ENCODE results near the gene NAALADL2.

Gene NAALADL2

DNA sequence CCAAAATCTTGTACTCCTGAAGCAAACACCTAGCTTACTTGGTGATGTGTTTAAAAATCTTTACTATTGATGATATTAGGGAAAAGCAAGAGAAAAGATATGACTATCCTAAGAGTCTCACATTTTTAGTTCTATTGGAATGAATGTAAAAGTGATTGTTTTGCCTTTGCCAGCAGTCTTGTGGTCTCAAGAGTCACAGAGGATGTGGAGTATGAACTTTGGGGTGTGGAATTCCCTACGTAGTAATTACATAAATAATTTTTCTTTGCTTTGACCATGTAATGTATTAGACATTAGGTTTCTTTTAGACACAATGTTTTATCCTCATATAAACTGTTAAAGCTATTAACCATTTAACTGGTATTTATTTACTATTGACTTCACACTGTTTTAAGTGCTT lies 387.6 kb downstream of the NAALADL2 start:
- Histone ChIP-seq H3K4me3 (ENCODE audit: insufficient read depth, low read length, poor library complexity, severe bottlenecking) (no peak overlapping the region), H3K27ac (ENCODE audit: low read depth, low read length) (no peak overlapping the region), H3K9me3 (ENCODE audit: insufficient read depth, low read length) (no peaks in the 10 kb centered on the region), H3K36me3 (ENCODE audit: low read length) (no peaks in the 10 kb centered on the region), H3F3A (ENCODE audit: insufficient read depth) (no peaks in the 10 kb centered on the region), H3K79me2 (ENCODE audit: insufficient read depth, low read length) (no peaks in the 10 kb centered on the region), H3K4me2 (ENCODE audit: low read depth, low read length, poor library complexity, severe bottlenecking) (no peak overlapping the region), H3K27me3 (ENCODE audit: low read length) (no peaks in the 10 kb centered on the region), H3K9me2 (replicated peaks; ENCODE audit: insufficient read depth, low read length) (no peaks in the 10 kb centered on the region), H3K9ac (ENCODE audit: low read length) (no peak overlapping the region), H4K20me1 (ENCODE audit: low read depth, low read length) (no peaks in the 10 kb centered on the region), H2AFZ (ENCODE audit: low read depth, low read length, severe bottlenecking) (no peak overlapping the region)
- TF ChIP-seq EZH2phosphoT487 (conservative IDR thresholded peaks at IDR 0.05; ENCODE audit: low read length): no peak
- TF ChIP-seq, protein P1, sequence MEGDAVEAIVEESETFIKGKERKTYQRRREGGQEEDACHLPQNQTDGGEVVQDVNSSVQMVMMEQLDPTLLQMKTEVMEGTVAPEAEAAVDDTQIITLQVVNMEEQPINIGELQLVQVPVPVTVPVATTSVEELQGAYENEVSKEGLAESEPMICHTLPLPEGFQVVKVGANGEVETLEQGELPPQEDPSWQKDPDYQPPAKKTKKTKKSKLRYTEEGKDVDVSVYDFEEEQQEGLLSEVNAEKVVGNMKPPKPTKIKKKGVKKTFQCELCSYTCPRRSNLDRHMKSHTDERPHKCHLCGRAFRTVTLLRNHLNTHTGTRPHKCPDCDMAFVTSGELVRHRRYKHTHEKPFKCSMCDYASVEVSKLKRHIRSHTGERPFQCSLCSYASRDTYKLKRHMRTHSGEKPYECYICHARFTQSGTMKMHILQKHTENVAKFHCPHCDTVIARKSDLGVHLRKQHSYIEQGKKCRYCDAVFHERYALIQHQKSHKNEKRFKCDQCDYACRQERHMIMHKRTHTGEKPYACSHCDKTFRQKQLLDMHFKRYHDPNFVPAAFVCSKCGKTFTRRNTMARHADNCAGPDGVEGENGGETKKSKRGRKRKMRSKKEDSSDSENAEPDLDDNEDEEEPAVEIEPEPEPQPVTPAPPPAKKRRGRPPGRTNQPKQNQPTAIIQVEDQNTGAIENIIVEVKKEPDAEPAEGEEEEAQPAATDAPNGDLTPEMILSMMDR (IDR thresholded peaks at IDR 0.05; ENCODE audit: insufficient read depth, low read length, poor library complexity, severe bottlenecking): no peak

GRCh38 chr3:175247629-175248028 lies 388.5 kb downstream of the NAALADL2 start:
- no peak overlapping the region for H2AFZ ChIP-seq (ENCODE audit: low read depth, low read length, severe bottlenecking)
- no peak overlapping the region for H3K4me2 ChIP-seq (ENCODE audit: low read depth, low read length, poor library complexity, severe bottlenecking)
- no peaks in the 10 kb centered on the region for H3K27me3 ChIP-seq (ENCODE audit: low read length)
- H3K36me3 ChIP-seq (ENCODE audit: low read length): no peaks in the 10 kb centered on the region
- TF ChIP-seq EZH2phosphoT487 (conservative IDR thresholded peaks at IDR 0.05; ENCODE audit: low read length): no peak
- TF ChIP-seq, protein P1 (IDR thresholded peaks at IDR 0.05; ENCODE audit: insufficient read depth, low read length, poor library complexity, severe bottlenecking): no peak
- H3K9me3 ChIP-seq (ENCODE audit: insufficient read depth, low read length): no peaks in the 10 kb centered on the region
- H3K9me2 ChIP-seq (replicated peaks; ENCODE audit: insufficient read depth, low read length): no peaks in the 10 kb centered on the region
- no peak overlapping the region for H3K9ac ChIP-seq (ENCODE audit: low read length)
- H3K79me2 ChIP-seq (ENCODE audit: insufficient read depth, low read length): no peaks in the 10 kb centered on the region
- no peak overlapping the region for H3K27ac ChIP-seq (ENCODE audit: low read depth, low read length)
- no peaks in the 10 kb centered on the region for H3F3A ChIP-seq (ENCODE audit: insufficient read depth)
- H3K4me3 ChIP-seq (ENCODE audit: insufficient read depth, low read length, poor library complexity, severe bottlenecking): no peak overlapping the region
- no peaks in the 10 kb centered on the region for H4K20me1 ChIP-seq (ENCODE audit: low read depth, low read length)

GRCh38 chr3:175248832-175249231 lies 389.7 kb downstream of the NAALADL2 start:
- Histone ChIP-seq H3K79me2 (ENCODE audit: insufficient read depth, low read length) (no peaks in the 10 kb centered on the region), H3K9ac (ENCODE audit: low read length) (no peak overlapping the region), H2AFZ (ENCODE audit: low read depth, low read length, severe bottlenecking) (no peak overlapping the region), H3F3A (ENCODE audit: insufficient read depth) (no peaks in the 10 kb centered on the region), H3K27me3 (ENCODE audit: low read length) (no peaks in the 10 kb centered on the region), H3K36me3 (ENCODE audit: low read length) (no peaks in the 10 kb centered on the region), H3K4me3 (ENCODE audit: insufficient read depth, low read length, poor library complexity, severe bottlenecking) (no peak overlapping the region), H3K27ac (ENCODE audit: low read depth, low read length) (no peak overlapping the region), H3K9me3 (ENCODE audit: insufficient read depth, low read length) (no peaks in the 10 kb centered on the region), H3K4me2 (ENCODE audit: low read depth, low read length, poor library complexity, severe bottlenecking) (no peak overlapping the region), H4K20me1 (ENCODE audit: low read depth, low read length) (no peaks in the 10 kb centered on the region), H3K9me2 (replicated peaks; ENCODE audit: insufficient read depth, low read length) (no peaks in the 10 kb centered on the region)
- TF ChIP-seq, protein P1 (IDR thresholded peaks at IDR 0.05; ENCODE audit: insufficient read depth, low read length, poor library complexity, severe bottlenecking): no peak
- TF ChIP-seq EZH2phosphoT487 (conservative IDR thresholded peaks at IDR 0.05; ENCODE audit: low read length): no peak
